PC-9 (cell line): ENCODE results near the gene HSPB3. TPM values are rescaled to one million over a fixed set of nuclear protein-coding genes. Genes with fewer than 3 reads are reported as not detected.

Source experiments
- BruUV-seq: library from RNA; stranded (reverse); fragments of 400-500 nt; replicated peaks from 2 replicates; lab custom pipeline; 2021; lab: Mats Ljungman, UMichigan
- CTCF ChIA-PET: fragments of 300-600 bp; sonication (Branson Sonifier 250); formaldehyde crosslinking; loops from one replicate; lab custom pipeline; 2022; ENCODE audit warnings: antibody characterized with exemption; lab: Charles Lee
- POLR2A ChIA-PET: fragments of 300-600 bp; sonication (Branson Sonifier 250); formaldehyde crosslinking; loops from one replicate; lab custom pipeline; 2022; ENCODE audit warnings: antibody characterized with exemption; ENCODE audit not compliant: unreplicated experiment; lab: Charles Lee
- DNase-seq, 2 experiments: peaks; one replicate each; pipeline versions ENCODE4 v3.0.0 to v3.0.0-alpha.2; 2015 to 2022; ENCODE audit warnings: mixed read lengths in 1 of 2
- H2AFZ ChIP-seq: fragments of 200-600 bp; sonication (generic); 2 replicates; pipeline ENCODE4 v1.8.1; 2017; ENCODE audit warnings: antibody characterized with exemption
- H3F3A ChIP-seq: fragments of 200-600 bp; sonication (generic); 2 replicates; pipeline ENCODE4 v1.8.1; 2017; ENCODE audit warnings: antibody characterized with exemption, mild to moderate bottlenecking, low read depth; ENCODE audit not compliant: insufficient read depth
- H3K27ac ChIP-seq: fragments of 200-600 bp; sonication (generic); 2 replicates; pipeline ENCODE4 v1.6.1; 2016; ENCODE audit warnings: mixed run types
- H3K27me3 ChIP-seq: fragments of 200-600 bp; sonication (generic); 2 replicates; pipeline ENCODE4 v1.6.1; 2016; ENCODE audit warnings: low read depth, mixed run types; ENCODE audit not compliant: insufficient read depth
- H3K36me3 ChIP-seq: fragments of 200-600 bp; sonication (generic); 2 replicates; pipeline ENCODE4 v1.6.1; 2016; ENCODE audit warnings: low read depth, mixed run types
- H3K4me1 ChIP-seq: fragments of 200-600 bp; sonication (generic); replicated peaks from 2 replicates; pipeline ENCODE4 v1.6.1; 2016; ENCODE audit warnings: mixed run types; ENCODE audit not compliant: insufficient read depth
- H3K4me2 ChIP-seq: fragments of 200-600 bp; sonication (generic); 2 replicates; pipeline ENCODE4 v1.6.1; 2017; ENCODE audit warnings: mixed run types
- H3K4me3 ChIP-seq: fragments of 200-600 bp; sonication (generic); 2 replicates; pipeline ENCODE4 v1.6.1; 2016; ENCODE audit warnings: mixed run types
- H3K79me2 ChIP-seq: fragments of 200-600 bp; sonication (generic); 2 replicates; pipeline ENCODE4 v1.6.1; 2017; ENCODE audit warnings: low read depth, mixed run types
- H3K9me2 ChIP-seq: fragments of 200-600 bp; sonication (generic); 2 replicates; pipeline ENCODE4 v1.8.1; 2017; ENCODE audit warnings: mild to moderate bottlenecking; ENCODE audit not compliant: insufficient read depth
- H3K9me3 ChIP-seq: fragments of 200-600 bp; sonication (generic); 2 replicates; pipeline ENCODE4 v1.8.1; 2016; ENCODE audit warnings: low read depth; ENCODE audit not compliant: insufficient read depth
- H4K20me1 ChIP-seq: fragments of 200-600 bp; sonication (generic); 2 replicates; pipeline ENCODE4 v1.8.1; 2017; ENCODE audit not compliant: insufficient read depth
- CTCF ChIP-seq: fragments of 200-600 bp; sonication (generic); conservative IDR thresholded peaks from 2 replicates; pipeline ENCODE4 v1.6.1; 2017; ENCODE audit warnings: mixed run types, antibody characterized with exemption, mild to moderate bottlenecking, moderate library complexity
- EZH2 ChIP-seq: fragments of 200-600 bp; sonication (generic); IDR thresholded peaks from 2 replicates; pipeline ENCODE4 v1.8.0; 2017; ENCODE audit warnings: antibody characterized with exemption, low read depth
- intact Hi-C: fragments of 100-400 bp; cut with micrococcal nuclease; formaldehyde crosslinking; loops from one replicate; pipeline ENCODE4 v1.10.0; 2022; ENCODE audit not compliant: unreplicated experiment
- total RNA-seq: library from RNA; stranded (reverse); gene quantifications from 2 replicates; pipeline ENCODE4 v1.2.3, GENCODE V29; 2021

The HSPB3 gene
- total RNA-seq, 1 experiment from 2014 or later = not detected

- no peaks in the 10 kb centered on the region for H3K27me3 ChIP-seq
- no peaks in the 10 kb centered on the region for H4K20me1 ChIP-seq
- H3K9me3 ChIP-seq = no peaks in the 10 kb centered on the region
- no peaks in the 10 kb centered on the region for H3F3A ChIP-seq
- POLR2A ChIA-PET = no interaction called here
- no peaks in the 10 kb centered on the region for H3K36me3 ChIP-seq
- H2AFZ ChIP-seq = no peak overlapping the region; the same call in 1 of the 2 replicates
- H3K79me2 ChIP-seq = no peaks in the 10 kb centered on the region
- H3K9me2 ChIP-seq = no peaks in the 10 kb centered on the region
- no peaks in the 10 kb centered on the region for H3K4me1 ChIP-seq
- intact Hi-C loops = no loop called here
- H3K27ac ChIP-seq = no peak overlapping the region
- H3K4me3 ChIP-seq = no peak overlapping the region
- peak overlapping the region; percentile 49; the same call in 1 of the 2 replicates for H3K4me2 ChIP-seq
- no TSS peak for BruUV-seq
- CTCF ChIA-PET = no interaction called here
- DNase-seq = no peak
- no peak for TF ChIP-seq EZH2
- no peak for TF ChIP-seq CTCF
These were observed 14.1 kb downstream of the HSPB3 start for GRCh38 chr5:54469622-54470021.

GRCh38 chr5:54470128-54470527 lies 14.6 kb downstream of the HSPB3 start:
- DNase-seq = no peak
- TF ChIP-seq CTCF (no peak), EZH2 (no peak)
- CTCF ChIA-PET = no interaction called here
- H3K36me3 ChIP-seq = no peaks in the 10 kb centered on the region
- no peaks in the 10 kb centered on the region for H3F3A ChIP-seq
- H3K9me3 ChIP-seq = no peaks in the 10 kb centered on the region
- no peak overlapping the region for H3K4me2 ChIP-seq
- H3K79me2 ChIP-seq = no peaks in the 10 kb centered on the region
- no peak overlapping the region for H3K27ac ChIP-seq
- no peaks in the 10 kb centered on the region for H3K4me1 ChIP-seq
- H3K4me3 ChIP-seq = no peak overlapping the region
- POLR2A ChIA-PET = interaction anchor here (0.6 kb wide), 1 partner anchor 450 kb away, joined by 10 read pairs; no protein-coding TSS in a partner anchor
- no peak overlapping the region for H2AFZ ChIP-seq
- no TSS peak for BruUV-seq
- intact Hi-C loops = no loop called here
- H3K9me2 ChIP-seq = no peaks in the 10 kb centered on the region
- no peaks in the 10 kb centered on the region for H4K20me1 ChIP-seq
- no peaks in the 10 kb centered on the region for H3K27me3 ChIP-seq

DNA sequence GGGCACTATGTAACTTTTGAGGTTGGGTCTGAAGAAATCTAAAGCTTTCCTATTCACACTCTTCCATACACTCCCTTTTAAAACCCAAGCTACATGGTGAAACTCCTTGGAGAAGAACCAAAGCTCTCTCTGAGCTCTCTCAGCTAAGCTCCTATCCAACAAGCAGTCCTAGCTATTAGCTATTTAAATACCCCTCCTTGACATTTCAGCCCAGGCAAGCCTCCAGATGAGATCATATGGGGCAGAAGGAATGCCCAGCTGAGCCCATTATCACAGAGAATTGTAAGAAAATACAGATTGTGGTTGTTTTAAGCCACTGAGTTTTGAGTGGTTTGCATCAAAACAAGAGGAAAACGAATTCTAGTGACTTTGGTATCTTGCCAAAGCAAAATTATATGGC lies 15.2 kb downstream of the HSPB3 start:
- Histone ChIP-seq H3K9me3 (no peaks in the 10 kb centered on the region), H3K4me2 (no peak overlapping the region), H3F3A (no peaks in the 10 kb centered on the region), H3K9me2 (no peaks in the 10 kb centered on the region), H3K36me3 (no peaks in the 10 kb centered on the region), H4K20me1 (no peaks in the 10 kb centered on the region), H3K27ac (no peak overlapping the region), H3K4me1 (no peaks in the 10 kb centered on the region), H3K27me3 (no peaks in the 10 kb centered on the region), H3K4me3 (no peak overlapping the region), H2AFZ (no peak overlapping the region), H3K79me2 (no peaks in the 10 kb centered on the region)
- TF ChIP-seq EZH2 (no peak), CTCF (no peak)
- BruUV-seq = no TSS peak
- CTCF ChIA-PET = no interaction called here
- DNase-seq = no peak
- POLR2A ChIA-PET = interaction anchor here (0.6 kb wide), 1 partner anchor 449 kb away, joined by 10 read pairs; no protein-coding TSS in a partner anchor
- intact Hi-C loops = no loop called here
